ENCODE data around the gene FRYL.

FRYL gene

GRCh38 chr4:48636911-48637310 lies 143.2 kb downstream of the FRYL start:
- no peak for TF ChIP-seq CTCF (IDR thresholded peaks at IDR 0.05)
- Histone ChIP-seq H3K27ac (no peak overlapping the region), H3K4me1 (peaks cover 3% of the 10 kb centered on the region)

GRCh38 chr4:48635980-48636379 lies 144.1 kb downstream of the FRYL start:
- no peak overlapping the region for H3K4me3 ChIP-seq (ENCODE audit: low read depth, low read length)
- H3K4me1 ChIP-seq: peaks cover 3% of the 10 kb centered on the region
- H3K9ac ChIP-seq: no peak overlapping the region
- no peaks in the 10 kb centered on the region for H3K27me3 ChIP-seq (ENCODE audit: control insufficient read depth, insufficient read depth, low read length)
- H3K4me2 ChIP-seq (ENCODE audit: low read length): no peak overlapping the region
- H3K79me2 ChIP-seq: peaks cover 11% of the 10 kb centered on the region
- H3K27ac ChIP-seq: no peak overlapping the region
- no peaks in the 10 kb centered on the region for H3K9me3 ChIP-seq (ENCODE audit: control insufficient read depth, low read length)
- no peak for TF ChIP-seq CTCF (IDR thresholded peaks at IDR 0.05)
- H2AFZ ChIP-seq: no peak overlapping the region
- no peaks in the 10 kb centered on the region for H3K36me3 ChIP-seq (ENCODE audit: control insufficient read depth, insufficient read depth, low read length)

More at GRCh38 chr4:48636911-48637310, 143.2 kb downstream of the FRYL start:
- Histone ChIP-seq H2AFZ (no peak overlapping the region), H3K79me2 (peaks cover 11% of the 10 kb centered on the region), H3K4me3 (ENCODE audit: low read depth, low read length) (no peak overlapping the region), H3K27me3 (ENCODE audit: control insufficient read depth, insufficient read depth, low read length) (no peaks in the 10 kb centered on the region), H3K9ac (no peak overlapping the region), H3K4me2 (ENCODE audit: low read length) (no peak overlapping the region), H3K36me3 (ENCODE audit: control insufficient read depth, insufficient read depth, low read length) (no peaks in the 10 kb centered on the region), H3K9me3 (ENCODE audit: control insufficient read depth, low read length) (no peaks in the 10 kb centered on the region)

GRCh38 chr4:48635310-48635709 lies 144.8 kb downstream of the FRYL start:
- Histone ChIP-seq H3K27ac (no peak overlapping the region), H3K9ac (no peak overlapping the region)

GRCh38 chr4:48634688-48635308 lies 145.3 kb downstream of the FRYL start:
- no peak overlapping the region for H2AFZ ChIP-seq
- H3K9me3 ChIP-seq (ENCODE audit: control insufficient read depth, low read length): no peaks in the 10 kb centered on the region
- no peaks in the 10 kb centered on the region for H3K4me1 ChIP-seq
- no peak overlapping the region for H3K4me3 ChIP-seq (ENCODE audit: low read depth, low read length)
- H3K9ac ChIP-seq: no peak overlapping the region
- no peak overlapping the region for H3K4me2 ChIP-seq (ENCODE audit: low read length)
- peaks cover 11% of the 10 kb centered on the region for H3K79me2 ChIP-seq
- H3K36me3 ChIP-seq (ENCODE audit: control insufficient read depth, insufficient read depth, low read length): no peaks in the 10 kb centered on the region
- H3K27ac ChIP-seq: no peak overlapping the region
- TF ChIP-seq CTCF (IDR thresholded peaks at IDR 0.05): no peak
- no peaks in the 10 kb centered on the region for H3K27me3 ChIP-seq (ENCODE audit: control insufficient read depth, insufficient read depth, low read length)

More at GRCh38 chr4:48635310-48635709, 144.8 kb downstream of the FRYL start:
- Histone ChIP-seq H3K79me2 (peaks cover 11% of the 10 kb centered on the region), H3K9me3 (ENCODE audit: control insufficient read depth, low read length) (no peaks in the 10 kb centered on the region), H3K4me1 (peaks cover 3% of the 10 kb centered on the region), H3K4me2 (ENCODE audit: low read length) (no peak overlapping the region), H2AFZ (no peak overlapping the region), H3K27me3 (ENCODE audit: control insufficient read depth, insufficient read depth, low read length) (no peaks in the 10 kb centered on the region), H3K36me3 (ENCODE audit: control insufficient read depth, insufficient read depth, low read length) (no peaks in the 10 kb centered on the region), H3K4me3 (ENCODE audit: low read depth, low read length) (no peak overlapping the region)
- no peak for TF ChIP-seq CTCF (IDR thresholded peaks at IDR 0.05)

- no peaks in the 10 kb centered on the region for H3K9me3 ChIP-seq (ENCODE audit: control insufficient read depth, low read length)
- H3K9ac ChIP-seq: no peak overlapping the region
- H3K79me2 ChIP-seq: peaks cover 10% of the 10 kb centered on the region
- TF ChIP-seq CTCF (IDR thresholded peaks at IDR 0.05): no peak
- H3K36me3 ChIP-seq (ENCODE audit: control insufficient read depth, insufficient read depth, low read length): no peaks in the 10 kb centered on the region
- H2AFZ ChIP-seq: no peak overlapping the region
- H3K27me3 ChIP-seq (ENCODE audit: control insufficient read depth, insufficient read depth, low read length): no peaks in the 10 kb centered on the region
- no peaks in the 10 kb centered on the region for H3K4me1 ChIP-seq
- no peak overlapping the region for H3K4me2 ChIP-seq (ENCODE audit: low read length)
- no peak overlapping the region for H3K27ac ChIP-seq
- no peak overlapping the region for H3K4me3 ChIP-seq (ENCODE audit: low read depth, low read length)
Observed at GRCh38 chr4:48633657-48634056, 146.4 kb downstream of the FRYL start.
